Activated CD8-positive, alpha-beta T cell treated with anti-CD3 and anti-CD28 coated beads for 36 hours (primary cell): ENCODE data around the gene CHST11. TPM values are rescaled to one million over a fixed set of nuclear protein-coding genes. Genes with fewer than 3 reads are reported as not detected.

Experiments
- ATAC-seq: fragments of 200-7000 bp; cut with Tn5 transposase; one replicate; pipeline ENCODE4 v1.10.0; 2021; ENCODE audit warnings: mild to moderate bottlenecking, moderate library complexity
- CTCF ChIA-PET: fragments of 350-600 bp; sonication (Branson Sonifier 250); formaldehyde crosslinking; loops from one replicate; lab custom pipeline; 2021; ENCODE audit warnings: antibody characterized with exemption; lab: Charles Lee
- POLR2A ChIA-PET: fragments of 350-600 bp; sonication (Branson Sonifier 250); formaldehyde crosslinking; loops from one replicate; lab custom pipeline; 2021; ENCODE audit warnings: antibody characterized with exemption; lab: Charles Lee
- DNase-seq: peaks from one replicate; pipeline ENCODE4 v3.0.0-alpha.2; 2020
- H3K27ac Mint-ChIP-seq: one replicate; pipeline ENCODE4 v1.8.0; 2021; ENCODE audit warnings: mild to moderate bottlenecking, mixed read lengths
- H3K27me3 Mint-ChIP-seq: one replicate; pipeline ENCODE4 v1.8.0; 2021; ENCODE audit warnings: mixed read lengths
- H3K36me3 Mint-ChIP-seq: one replicate; pipeline ENCODE4 v1.8.0; 2021; ENCODE audit warnings: low read depth, mixed read lengths
- H3K4me1 Mint-ChIP-seq: one replicate; pipeline ENCODE4 v1.8.0; 2021; ENCODE audit warnings: low read depth, mixed read lengths
- H3K4me3 Mint-ChIP-seq: one replicate; pipeline ENCODE4 v1.8.0; 2021; ENCODE audit warnings: mild to moderate bottlenecking, moderate library complexity, mixed read lengths
- H3K9me3 Mint-ChIP-seq: one replicate; pipeline ENCODE4 v1.8.0; 2021; ENCODE audit warnings: mixed read lengths
- intact Hi-C: fragments of 100-400 bp; cut with micrococcal nuclease; formaldehyde crosslinking; loops from one replicate; pipeline ENCODE4 v1.10.0; 2022
- total RNA-seq, 2 experiments: library from RNA; stranded (reverse); gene quantifications; one replicate each; pipeline ENCODE4 v1.2.3, GENCODE V29; 2021
- TF ChIP-seq, protein P1 (sequence below): fragments of 200-600 bp; IDR thresholded peaks from one replicate; pipeline ENCODE4 v1.8.0; 2022; ENCODE audit warnings: antibody characterized with exemption, mild to moderate bottlenecking

CHST11 gene
- total RNA-seq, 2 experiments from 2014 or later, result 30.9 to 33.9 TPM

GRCh38 chr12:104421343-104421742 lies 35.4 kb upstream of the CHST11 start:
- ChIA-PET POLR2A (no interaction called here), CTCF (interaction anchor here (1.7 kb wide), 1 partner anchor 40 kb away, joined by 9 read pairs; no protein-coding TSS in a partner anchor)
- peaks cover 10% of the 10 kb centered on the region for H3K4me1 Mint-ChIP-seq
- DNase-seq (no peak), ATAC-seq (peak; percentile 24)
- H3K36me3 Mint-ChIP-seq, result peaks cover 4% of the 10 kb centered on the region
- no peak overlapping the region for H3K27ac Mint-ChIP-seq
- H3K27me3 Mint-ChIP-seq, result no peaks in the 10 kb centered on the region
- no peak overlapping the region for H3K4me3 Mint-ChIP-seq
- peaks cover 10% of the 10 kb centered on the region for H3K9me3 Mint-ChIP-seq
- TF ChIP-seq, protein P1, sequence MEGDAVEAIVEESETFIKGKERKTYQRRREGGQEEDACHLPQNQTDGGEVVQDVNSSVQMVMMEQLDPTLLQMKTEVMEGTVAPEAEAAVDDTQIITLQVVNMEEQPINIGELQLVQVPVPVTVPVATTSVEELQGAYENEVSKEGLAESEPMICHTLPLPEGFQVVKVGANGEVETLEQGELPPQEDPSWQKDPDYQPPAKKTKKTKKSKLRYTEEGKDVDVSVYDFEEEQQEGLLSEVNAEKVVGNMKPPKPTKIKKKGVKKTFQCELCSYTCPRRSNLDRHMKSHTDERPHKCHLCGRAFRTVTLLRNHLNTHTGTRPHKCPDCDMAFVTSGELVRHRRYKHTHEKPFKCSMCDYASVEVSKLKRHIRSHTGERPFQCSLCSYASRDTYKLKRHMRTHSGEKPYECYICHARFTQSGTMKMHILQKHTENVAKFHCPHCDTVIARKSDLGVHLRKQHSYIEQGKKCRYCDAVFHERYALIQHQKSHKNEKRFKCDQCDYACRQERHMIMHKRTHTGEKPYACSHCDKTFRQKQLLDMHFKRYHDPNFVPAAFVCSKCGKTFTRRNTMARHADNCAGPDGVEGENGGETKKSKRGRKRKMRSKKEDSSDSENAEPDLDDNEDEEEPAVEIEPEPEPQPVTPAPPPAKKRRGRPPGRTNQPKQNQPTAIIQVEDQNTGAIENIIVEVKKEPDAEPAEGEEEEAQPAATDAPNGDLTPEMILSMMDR, result no peak
- intact Hi-C loops, result no loop called here

DNA sequence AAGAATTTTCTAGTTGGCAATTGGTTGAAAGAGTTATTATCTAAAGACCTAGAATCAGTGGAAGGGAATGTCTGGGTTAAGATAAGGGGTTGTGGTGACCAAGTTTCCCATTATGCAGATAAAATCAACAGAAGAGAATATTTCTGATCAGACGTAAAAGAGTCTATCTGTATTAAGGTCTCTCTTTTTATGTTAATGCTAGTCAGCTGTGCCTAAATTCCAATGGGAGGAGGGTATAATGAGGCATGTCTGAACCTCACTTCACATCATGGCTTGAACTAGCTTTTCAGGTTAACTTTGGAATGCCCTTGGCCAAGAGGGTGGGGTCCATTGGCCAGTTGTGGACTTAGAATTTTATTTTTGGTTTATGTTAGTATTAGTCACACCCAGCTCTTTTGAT lies 34.3 kb upstream of the CHST11 start:
- no peak for ATAC-seq
- POLR2A ChIA-PET, result interaction anchor here (0.6 kb wide), 1 partner anchor 265 kb away, joined by 3 read pairs; no protein-coding TSS in a partner anchor
- Mint-ChIP-seq H3K9me3 (peaks cover 10% of the 10 kb centered on the region), H3K4me1 (peaks cover 19% of the 10 kb centered on the region), H3K36me3 (peaks cover 4% of the 10 kb centered on the region), H3K27me3 (no peaks in the 10 kb centered on the region), H3K4me3 (no peak overlapping the region), H3K27ac (no peak overlapping the region)
- TF ChIP-seq, protein P1, result no peak
- intact Hi-C loops, result no loop called here
- no peak for DNase-seq
- CTCF ChIA-PET, result interaction anchor here (1.9 kb wide), 1 partner anchor 41 kb away, joined by 7 read pairs; no protein-coding TSS in a partner anchor

DNA sequence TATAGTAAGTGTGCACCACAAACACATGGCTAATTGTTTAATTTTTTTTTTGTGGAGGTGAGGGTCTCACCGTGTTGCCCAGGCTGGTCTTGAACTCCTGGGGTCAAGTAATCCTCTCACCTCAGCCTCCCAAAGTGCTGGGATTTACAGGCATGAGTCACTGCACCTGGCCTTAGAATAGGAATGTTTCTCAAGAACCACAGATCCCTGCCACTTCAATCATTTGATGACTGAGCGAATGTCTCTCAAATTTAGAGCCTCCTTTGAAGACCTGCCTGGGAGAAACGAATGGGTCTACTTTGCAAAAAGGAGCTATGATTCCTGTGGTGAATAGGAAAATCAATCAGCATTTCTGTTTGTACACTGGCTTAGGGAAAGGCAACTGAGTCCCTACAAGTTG lies 33.5 kb upstream of the CHST11 start:
- Mint-ChIP-seq H3K36me3 (peaks cover 4% of the 10 kb centered on the region), H3K9me3 (peaks cover 11% of the 10 kb centered on the region), H3K4me3 (no peak overlapping the region), H3K27me3 (no peaks in the 10 kb centered on the region), H3K4me1 (peaks cover 23% of the 10 kb centered on the region), H3K27ac (no peak overlapping the region)
- ChIA-PET CTCF (interaction anchor here (1.9 kb wide), 1 partner anchor 41 kb away, joined by 7 read pairs; no protein-coding TSS in a partner anchor), POLR2A (interaction anchor here (0.6 kb wide), 1 partner anchor 264 kb away, joined by 3 read pairs; no protein-coding TSS in a partner anchor)
- DNase-seq, result no peak
- TF ChIP-seq, protein P1, result no peak
- ATAC-seq, result no peak
- intact Hi-C loops, result no loop called here

GRCh38 chr12:104423809-104424208 lies 32.9 kb upstream of the CHST11 start:
- ATAC-seq (no peak), DNase-seq (no peak)
- Mint-ChIP-seq H3K4me3 (no peak overlapping the region), H3K9me3 (peaks cover 13% of the 10 kb centered on the region), H3K36me3 (peaks cover 4% of the 10 kb centered on the region), H3K27me3 (no peaks in the 10 kb centered on the region), H3K27ac (no peak overlapping the region), H3K4me1 (peaks cover 23% of the 10 kb centered on the region)
- intact Hi-C loops, result no loop called here
- POLR2A ChIA-PET, result no interaction called here
- CTCF ChIA-PET, result interaction anchor here (1.9 kb wide), 1 partner anchor 42 kb away, joined by 7 read pairs; no protein-coding TSS in a partner anchor
- TF ChIP-seq, protein P1, result no peak

DNA sequence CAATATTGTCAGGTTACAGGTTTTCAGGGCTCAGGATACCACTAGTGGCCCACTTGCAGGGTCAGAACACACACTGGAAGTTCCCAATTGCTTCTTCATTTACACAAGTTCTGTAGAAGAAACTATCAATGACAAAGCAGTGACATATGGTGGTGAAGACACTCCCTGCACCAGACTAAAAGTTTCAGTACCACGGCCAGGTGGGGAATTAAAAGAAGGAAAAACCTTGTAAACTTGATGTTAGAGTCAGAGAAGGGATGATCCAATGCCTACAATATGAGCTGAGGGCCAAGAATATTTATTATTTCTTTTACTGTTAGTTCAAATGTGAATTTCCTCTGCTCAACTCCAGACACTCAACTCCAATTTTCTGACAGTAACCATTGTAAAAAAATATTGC lies 31.8 kb upstream of the CHST11 start:
- ChIA-PET CTCF (interaction anchor here (1.3 kb wide), 1 partner anchor 12 kb away, joined by 3 read pairs; no protein-coding TSS in a partner anchor), POLR2A (no interaction called here)
- peaks cover 13% of the 10 kb centered on the region for H3K9me3 Mint-ChIP-seq
- H3K4me3 Mint-ChIP-seq, result no peak overlapping the region
- ATAC-seq (no peak), DNase-seq (no peak)
- intact Hi-C loops, result no loop called here
- TF ChIP-seq, protein P1, result no peak
- H3K27me3 Mint-ChIP-seq, result no peaks in the 10 kb centered on the region
- no peak overlapping the region for H3K27ac Mint-ChIP-seq
- peaks cover 4% of the 10 kb centered on the region for H3K36me3 Mint-ChIP-seq
- peaks cover 23% of the 10 kb centered on the region for H3K4me1 Mint-ChIP-seq
